GM19025 (cell line): ENCODE measurements around the gene SGSM2.

Experiments used
- ATAC-seq: cut with Tn5 transposase; IDR thresholded peaks from one replicate; pipeline ENCODE4 v1.9.1; 2021; ENCODE audit warnings: mild to moderate bottlenecking, low read depth, moderate library complexity; ENCODE audit not compliant: unreplicated experiment

SGSM2 gene

GRCh38 chr17:2384439-2385127 is 47.3 kb downstream of the SGSM2 start:
- no peak for ATAC-seq

GRCh38 chr17:2385240-2386210 is 48.2 kb downstream of the SGSM2 start:
- no peak for ATAC-seq

- ATAC-seq: no peak
Observed at GRCh38 chr17:2386400-2387085, 49.2 kb downstream of the SGSM2 start.

GRCh38 chr17:2387086-2388019 is 50.1 kb downstream of the SGSM2 start:
- no peak for ATAC-seq

GRCh38 chr17:2388020-2388682 is 50.9 kb downstream of the SGSM2 start:
- ATAC-seq: no peak

GRCh38 chr17:2388683-2389055 is 51.4 kb downstream of the SGSM2 start:
- ATAC-seq: no peak

GRCh38 chr17:2390199-2390836 is 53.0 kb downstream of the SGSM2 start:
- ATAC-seq: no peak

GRCh38 chr17:2391597-2392251 is 54.4 kb downstream of the SGSM2 start:
- ATAC-seq: no peak

GRCh38 chr17:2392252-2393173 is 55.2 kb downstream of the SGSM2 start:
- ATAC-seq: peak; percentile 52

- ATAC-seq: peak; percentile 38
Observed at GRCh38 chr17:2393174-2393953, 56.1 kb downstream of the SGSM2 start.

- no peak for ATAC-seq
Observed at GRCh38 chr17:2393954-2394749, 56.9 kb downstream of the SGSM2 start.

GRCh38 chr17:2394775-2395201 is 57.5 kb downstream of the SGSM2 start:
- no peak for ATAC-seq

- no peak for ATAC-seq
Observed at GRCh38 chr17:2395258-2396181, 58.2 kb downstream of the SGSM2 start.

- no peak for ATAC-seq
Observed at GRCh38 chr17:2396192-2396567, 58.9 kb downstream of the SGSM2 start.
